ENCODE data around the gene TMEM232.

Gene TMEM232

DNA sequence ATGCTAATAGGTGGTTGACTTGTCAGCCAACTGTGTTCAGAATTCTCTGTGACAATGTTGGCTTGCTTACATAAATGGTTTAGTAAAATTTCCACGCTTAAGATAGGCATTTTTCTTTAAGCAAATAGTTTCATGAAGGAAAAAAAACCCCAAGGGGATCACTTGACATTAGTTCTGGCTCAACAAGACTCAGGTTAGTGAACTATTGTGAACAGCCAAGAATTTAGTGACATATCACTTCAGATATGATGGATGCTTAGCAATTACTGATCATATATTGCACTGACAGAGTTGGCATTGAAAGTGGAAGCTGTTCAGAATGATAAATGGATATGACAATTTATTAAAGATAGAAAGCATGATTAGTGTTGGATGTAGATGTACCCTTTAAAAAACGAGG lies 218.5 kb downstream of the TMEM232 start:
- no peak for DNase-seq

- no peak for DNase-seq
Measured at GRCh38 chr5:110506378-110506777, 220.1 kb downstream of the TMEM232 start.

DNA sequence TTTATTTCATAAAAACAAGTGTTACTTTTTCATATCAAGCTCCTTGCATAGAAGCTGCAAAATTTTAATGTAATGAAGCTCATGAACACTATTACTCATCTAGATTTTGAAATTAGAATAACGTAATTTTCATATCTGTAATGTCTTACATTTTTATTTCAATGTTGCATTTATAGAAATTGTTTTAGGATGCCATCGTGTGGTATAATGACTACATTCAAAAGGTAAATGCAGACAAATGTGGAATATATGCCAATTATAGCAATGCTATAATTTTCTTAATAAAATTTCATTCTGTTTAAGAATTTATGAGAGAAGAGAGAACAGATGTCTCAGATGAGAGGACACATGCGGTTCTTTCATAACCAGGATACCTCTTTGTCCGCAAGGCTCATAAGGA lies 230.2 kb downstream of the TMEM232 start:
- no peak for DNase-seq

DNA sequence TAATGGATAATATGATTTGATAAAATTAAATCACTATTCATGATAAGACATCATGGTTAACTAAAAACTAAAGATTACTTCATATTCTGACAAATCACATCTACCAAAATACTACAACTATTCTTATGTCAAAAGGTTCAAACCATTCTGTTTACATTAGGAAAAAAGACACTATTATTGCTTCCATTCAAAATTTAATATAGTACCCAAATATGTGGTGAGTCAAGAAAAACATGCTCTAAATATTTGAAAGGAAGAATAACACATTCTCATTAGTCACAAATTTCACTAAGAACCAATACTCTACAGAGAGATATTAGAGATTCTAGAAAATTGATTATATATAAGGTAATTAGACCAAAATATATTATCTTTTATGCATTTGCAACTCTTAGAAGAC lies 234.0 kb downstream of the TMEM232 start:
- DNase-seq = no peak

GRCh38 chr5:110478895-110479294 lies 247.6 kb downstream of the TMEM232 start:
- DNase-seq = no peak

DNA sequence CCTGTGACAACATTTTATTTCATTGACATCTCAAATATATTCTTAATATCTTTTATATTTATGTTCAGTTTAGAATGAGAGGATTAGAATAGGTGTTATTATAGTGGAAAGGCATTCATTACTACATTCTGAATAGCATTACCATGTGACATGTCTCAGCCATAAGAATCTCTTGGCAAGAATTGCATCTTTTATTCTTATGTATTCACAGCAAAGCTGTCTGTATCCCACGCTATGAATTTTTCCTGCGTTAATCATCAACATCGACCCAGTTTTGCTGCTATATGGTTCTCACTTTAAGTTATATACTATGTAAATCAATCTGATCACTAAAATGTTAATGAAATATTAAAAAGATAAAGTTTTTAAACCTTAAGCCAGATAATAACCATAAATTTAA lies 248.6 kb downstream of the TMEM232 start:
- DNase-seq = no peak

GRCh38 chr5:110476164-110476563 lies 250.3 kb downstream of the TMEM232 start:
- DNase-seq = no peak

GRCh38 chr5:110475529-110475928 lies 250.9 kb downstream of the TMEM232 start:
- no peak for DNase-seq

- no peak for DNase-seq
Measured at GRCh38 chr5:110469486-110469885, 257.0 kb downstream of the TMEM232 start.

GRCh38 chr5:110463106-110463505 lies 263.4 kb downstream of the TMEM232 start:
- DNase-seq = no peak

- no peak for DNase-seq
Measured at GRCh38 chr5:110460837-110461236, 265.6 kb downstream of the TMEM232 start.

GRCh38 chr5:110458313-110458712 lies 268.2 kb downstream of the TMEM232 start:
- no peak for DNase-seq

DNA sequence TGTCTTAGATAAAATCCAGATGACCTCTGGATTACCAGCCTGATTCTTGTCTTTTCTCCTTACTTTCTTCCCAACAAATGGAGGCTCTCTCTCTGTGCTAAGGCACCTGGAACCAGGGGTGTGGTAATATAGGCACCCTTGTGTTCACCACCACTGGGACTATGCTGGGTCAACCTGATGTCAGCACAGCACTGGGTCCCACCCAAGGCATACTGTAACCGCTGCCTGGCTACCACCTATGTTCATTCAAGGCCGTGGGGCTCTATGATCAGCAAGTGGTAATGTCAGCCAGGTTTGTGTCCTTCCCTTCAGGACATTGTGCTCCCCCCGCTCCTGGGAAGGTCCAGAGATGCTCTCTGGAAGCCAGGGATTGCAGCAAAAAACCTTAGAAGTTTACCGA lies 283.6 kb downstream of the TMEM232 start:
- DNase-seq = no peak

- DNase-seq = no peak
Measured at GRCh38 chr5:110441035-110441434, 285.4 kb downstream of the TMEM232 start.

DNA sequence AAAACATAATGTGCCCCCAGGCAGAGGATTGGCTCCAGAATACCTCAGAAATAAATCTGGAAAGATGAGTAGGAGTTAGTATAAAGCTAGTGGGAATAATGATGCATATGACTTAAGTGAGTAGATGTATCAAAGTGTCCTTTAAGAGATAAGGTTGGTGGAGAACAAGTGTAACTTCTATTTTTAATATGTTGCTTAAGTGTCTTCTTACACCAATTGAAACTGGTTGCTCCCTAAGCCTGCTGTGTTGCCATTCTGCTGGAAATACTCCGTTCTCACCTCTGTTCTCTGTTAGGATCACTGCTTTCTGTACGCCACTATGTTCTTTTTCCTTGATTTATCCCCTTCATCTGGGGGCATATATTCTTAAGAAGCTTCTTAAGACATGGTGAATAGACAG lies 286.4 kb downstream of the TMEM232 start:
- no peak for DNase-seq

DNA sequence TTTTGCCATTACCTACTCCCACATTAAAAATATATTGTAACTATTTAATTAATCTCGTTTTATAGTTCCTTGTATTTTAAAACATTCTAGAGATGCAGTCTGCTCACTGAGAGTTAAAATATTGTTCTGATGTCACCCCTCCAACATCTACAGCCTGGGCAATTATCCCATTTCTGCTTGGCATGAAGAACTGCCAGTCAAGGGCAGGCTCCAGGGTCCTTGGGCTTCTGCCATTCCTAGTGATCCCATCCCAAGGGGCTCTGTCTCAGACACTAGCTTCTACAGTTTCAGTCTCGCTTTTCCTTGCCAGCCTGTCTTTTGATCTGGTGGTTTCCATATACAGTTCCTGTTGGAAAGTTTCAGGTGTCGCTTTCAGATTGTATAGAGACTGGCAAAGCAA lies 287.2 kb downstream of the TMEM232 start:
- DNase-seq = no peak

DNA sequence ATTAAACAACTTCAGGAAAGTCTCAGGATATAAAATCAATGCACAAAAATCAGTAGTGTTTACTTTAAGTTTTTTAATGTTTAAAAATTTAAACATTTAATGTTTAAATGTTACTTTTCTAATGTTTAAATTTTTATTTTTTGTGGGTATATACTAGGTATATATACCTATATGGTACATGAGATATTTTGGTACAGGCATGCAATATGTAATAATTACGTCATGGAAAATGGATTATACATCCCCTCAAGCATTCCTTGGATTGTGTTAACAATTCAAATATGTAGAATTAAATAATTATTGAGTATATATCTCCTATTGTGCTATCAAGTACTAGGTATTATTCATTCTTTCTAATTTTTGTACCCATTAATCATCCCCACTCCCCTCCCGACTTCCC lies 291.3 kb downstream of the TMEM232 start:
- no peak for DNase-seq

GRCh38 chr5:110431603-110432002 lies 294.9 kb downstream of the TMEM232 start:
- DNase-seq = no peak

DNA sequence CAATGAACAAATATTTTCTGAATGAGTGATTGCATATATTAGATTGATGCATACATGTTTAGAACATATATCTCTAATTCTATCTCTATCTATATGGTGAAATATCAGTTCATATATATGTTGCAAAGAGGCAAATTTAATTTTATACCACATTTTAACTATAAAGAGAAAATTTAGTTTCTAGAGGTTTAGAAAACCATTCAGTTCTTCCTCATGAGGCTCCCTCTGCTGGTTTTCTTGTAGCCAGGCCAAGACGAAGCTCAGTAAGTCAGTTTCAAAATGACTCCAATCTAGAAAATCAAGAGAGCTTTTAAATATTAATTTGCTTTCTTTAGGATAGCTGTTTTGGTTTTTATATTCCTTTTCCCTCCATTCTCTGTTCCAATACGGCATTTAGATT lies 312.1 kb downstream of the TMEM232 start:
- no peak for DNase-seq

DNA sequence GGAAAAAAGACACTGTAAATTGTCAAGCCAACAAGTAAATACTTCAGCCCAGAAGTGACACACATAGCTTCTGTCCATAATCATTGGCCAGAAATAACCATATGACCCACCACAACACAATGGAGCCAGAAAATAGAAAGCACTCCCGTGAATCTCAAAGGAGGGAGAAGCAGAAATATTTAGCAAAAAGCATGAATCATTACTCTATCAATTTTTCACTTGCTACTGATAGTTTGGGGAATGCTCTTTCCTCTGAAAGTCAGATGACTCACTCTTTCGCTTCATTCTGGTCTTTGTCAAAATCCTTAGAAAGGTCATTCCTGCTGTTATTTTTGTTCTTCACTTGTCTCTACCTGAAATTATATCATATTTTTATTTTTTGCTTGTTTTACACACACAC lies 312.6 kb downstream of the TMEM232 start:
- DNase-seq = no peak

DNA sequence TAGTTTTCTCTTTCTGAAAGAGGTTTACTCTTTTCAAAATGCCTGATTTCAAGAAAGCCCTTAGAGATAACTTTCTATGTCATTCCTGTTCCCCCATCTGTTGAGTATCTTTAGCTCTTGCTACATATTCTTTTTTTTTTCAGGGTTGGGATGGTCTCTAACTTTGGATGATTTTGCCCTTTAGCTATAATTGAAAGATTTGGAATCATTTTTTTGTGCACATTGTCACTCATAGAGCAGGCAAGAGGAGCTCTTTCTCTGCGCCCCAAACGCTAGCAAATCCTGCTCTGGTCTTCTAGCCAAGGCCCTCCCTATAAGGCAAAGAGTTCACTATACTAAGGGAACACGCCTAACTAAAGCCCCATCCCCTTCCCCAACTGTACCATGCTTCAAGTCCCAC lies 316.9 kb downstream of the TMEM232 start:
- DNase-seq = no peak

GRCh38 chr5:110402562-110402961 lies 323.9 kb downstream of the TMEM232 start:
- DNase-seq = no peak

DNA sequence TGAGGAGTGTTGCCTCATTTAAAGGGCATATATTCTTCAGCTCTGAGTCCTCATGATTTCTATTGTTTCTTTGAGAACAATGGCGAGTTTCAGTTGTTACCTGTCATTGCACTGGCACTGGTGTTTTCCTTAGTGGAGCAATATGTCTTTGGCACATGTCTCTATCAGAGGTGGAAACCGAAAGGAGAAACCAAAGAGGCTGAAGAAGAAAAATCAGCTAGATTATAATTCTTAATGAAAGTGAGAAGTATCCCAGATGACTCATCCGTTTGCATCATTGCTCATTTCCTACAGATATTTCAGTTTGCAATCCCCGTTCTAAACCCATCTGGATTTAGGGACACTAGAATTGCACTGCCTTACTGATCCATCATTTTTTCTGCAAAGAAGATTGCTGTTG lies 324.6 kb downstream of the TMEM232 start:
- DNase-seq = no peak

GRCh38 chr5:110398951-110399350 lies 327.5 kb downstream of the TMEM232 start:
- no peak for DNase-seq

DNA sequence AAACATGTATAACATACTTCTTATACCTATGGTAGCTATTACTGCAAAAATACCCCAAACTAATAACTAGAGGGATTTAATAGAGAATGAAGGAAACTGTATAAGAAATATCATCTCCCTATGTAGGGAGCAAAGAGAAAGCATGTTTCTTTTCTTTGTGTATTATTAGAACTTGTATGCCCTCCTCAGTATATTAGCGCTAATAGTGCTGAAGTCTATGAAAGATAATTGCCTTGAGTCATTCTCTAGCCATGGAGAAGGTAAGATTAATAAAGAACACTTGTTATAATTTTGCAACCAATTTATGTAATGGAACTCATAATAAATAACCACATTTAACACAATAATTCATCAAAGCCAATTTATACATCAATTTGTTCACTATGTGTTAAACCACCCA lies 329.2 kb downstream of the TMEM232 start:
- DNase-seq = no peak

- DNase-seq = no peak
Measured at GRCh38 chr5:110386782-110387181, 339.7 kb downstream of the TMEM232 start.

All from NCI-H146 (cell line).